ENCODE data around the gene GJD3.

DNA sequence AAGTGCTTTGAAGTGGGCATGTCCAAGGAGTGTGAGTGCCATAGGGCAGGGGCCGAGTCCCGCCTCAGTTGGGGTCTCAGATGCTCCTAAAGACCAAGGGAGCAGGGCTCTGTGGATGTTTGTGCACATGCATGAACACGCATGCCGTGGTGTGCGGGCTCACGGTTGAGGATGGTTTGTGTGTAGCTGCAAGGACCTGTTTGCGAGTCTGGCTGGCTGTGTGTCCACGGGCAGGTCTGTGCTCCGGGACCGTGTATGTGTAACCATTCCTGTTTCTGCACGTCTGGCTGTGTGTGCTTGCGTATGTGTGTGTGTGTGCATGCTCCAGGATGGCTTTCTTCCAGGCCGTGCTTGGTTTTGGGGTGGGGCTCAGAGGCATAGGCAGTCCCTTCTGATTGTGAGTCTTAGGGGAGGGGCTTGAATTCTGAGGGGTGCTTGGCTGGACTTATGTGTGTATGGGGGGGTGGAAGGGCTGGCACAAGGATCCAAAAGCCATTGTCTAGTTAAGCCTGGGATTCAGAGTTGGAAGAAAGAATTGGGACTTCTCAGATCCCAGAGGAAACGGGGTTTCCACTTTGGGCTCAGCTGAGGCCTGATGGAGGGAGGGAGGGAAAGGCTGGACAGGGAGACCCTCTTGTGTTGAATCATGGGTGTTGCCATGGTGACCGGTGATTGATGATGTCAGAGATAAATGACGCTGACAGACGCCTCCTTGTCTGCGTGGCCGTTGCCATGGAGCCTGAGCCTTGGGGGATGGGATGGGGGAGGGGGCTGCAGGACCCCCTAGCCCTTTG, 14.4 kb downstream of the GJD3 start:
- TF ChIP-seq, protein P1, sequence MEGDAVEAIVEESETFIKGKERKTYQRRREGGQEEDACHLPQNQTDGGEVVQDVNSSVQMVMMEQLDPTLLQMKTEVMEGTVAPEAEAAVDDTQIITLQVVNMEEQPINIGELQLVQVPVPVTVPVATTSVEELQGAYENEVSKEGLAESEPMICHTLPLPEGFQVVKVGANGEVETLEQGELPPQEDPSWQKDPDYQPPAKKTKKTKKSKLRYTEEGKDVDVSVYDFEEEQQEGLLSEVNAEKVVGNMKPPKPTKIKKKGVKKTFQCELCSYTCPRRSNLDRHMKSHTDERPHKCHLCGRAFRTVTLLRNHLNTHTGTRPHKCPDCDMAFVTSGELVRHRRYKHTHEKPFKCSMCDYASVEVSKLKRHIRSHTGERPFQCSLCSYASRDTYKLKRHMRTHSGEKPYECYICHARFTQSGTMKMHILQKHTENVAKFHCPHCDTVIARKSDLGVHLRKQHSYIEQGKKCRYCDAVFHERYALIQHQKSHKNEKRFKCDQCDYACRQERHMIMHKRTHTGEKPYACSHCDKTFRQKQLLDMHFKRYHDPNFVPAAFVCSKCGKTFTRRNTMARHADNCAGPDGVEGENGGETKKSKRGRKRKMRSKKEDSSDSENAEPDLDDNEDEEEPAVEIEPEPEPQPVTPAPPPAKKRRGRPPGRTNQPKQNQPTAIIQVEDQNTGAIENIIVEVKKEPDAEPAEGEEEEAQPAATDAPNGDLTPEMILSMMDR (IDR thresholded peaks at IDR 0.05; ENCODE audit: low read length): no peak
- TF ChIP-seq EZH2phosphoT487 (IDR thresholded peaks at IDR 0.05; ENCODE audit: low read length): no peak

All from MM.1S (cell line).